ENCODE results near the gene MAPKBP1. TPM values are rescaled to one million over a fixed set of nuclear protein-coding genes. Genes with fewer than 3 reads are reported as not detected.

Gene MAPKBP1
- total RNA-seq, 1 experiment from 2014 or later, result 29.3 TPM

DNA sequence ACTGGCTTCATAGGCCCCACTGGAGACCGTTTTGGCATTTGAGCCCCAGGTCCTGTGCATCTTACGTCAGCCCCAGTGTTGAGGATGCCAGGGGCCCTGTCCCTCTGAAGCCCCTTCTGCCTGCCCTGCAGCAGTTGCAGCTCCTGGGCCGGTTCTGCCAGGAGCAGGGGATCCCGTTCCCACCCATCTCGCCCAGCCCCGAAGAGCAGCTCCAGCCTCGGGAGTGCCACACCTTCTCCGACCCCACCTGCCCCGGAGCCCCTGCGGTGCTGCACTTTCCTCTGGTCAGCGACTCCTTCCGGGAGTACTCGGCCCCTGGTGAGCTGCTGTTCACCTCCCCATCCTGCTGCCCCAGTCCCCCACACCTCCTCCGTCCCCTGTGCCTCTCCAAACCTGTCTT, 72.9 kb downstream of the MAPKBP1 start:
- DNase-seq (ENCODE audit: low spot score), result no peak
- H3K4me3 ChIP-seq (ENCODE audit: low read depth, low read length, poor library complexity, severe bottlenecking), result no peak overlapping the region
- no TSS peak for BruUV-seq (replicated peaks)
- no peaks in the 10 kb centered on the region for H3K27me3 ChIP-seq (replicated peaks; ENCODE audit: insufficient read depth, low read depth, low read length, poor library complexity)
- no peaks in the 10 kb centered on the region for H3K9me3 ChIP-seq (ENCODE audit: low read depth, low read length, poor library complexity, severe bottlenecking)
- no peaks in the 10 kb centered on the region for H3K4me1 ChIP-seq (ENCODE audit: insufficient read depth, low read length, poor library complexity, severe bottlenecking)
- peaks cover 9% of the 10 kb centered on the region for H3K36me3 ChIP-seq (ENCODE audit: insufficient read depth, low read length, poor library complexity, severe bottlenecking)
- H3K27ac ChIP-seq (ENCODE audit: low read depth, low read length, poor library complexity, severe bottlenecking), result no peak overlapping the region
- TF ChIP-seq EZH2 (IDR thresholded peaks at IDR 0.05; ENCODE audit: borderline replicate concordance, low read depth, low read length, poor library complexity, severe bottlenecking), result no peak
- TF ChIP-seq, protein P1, sequence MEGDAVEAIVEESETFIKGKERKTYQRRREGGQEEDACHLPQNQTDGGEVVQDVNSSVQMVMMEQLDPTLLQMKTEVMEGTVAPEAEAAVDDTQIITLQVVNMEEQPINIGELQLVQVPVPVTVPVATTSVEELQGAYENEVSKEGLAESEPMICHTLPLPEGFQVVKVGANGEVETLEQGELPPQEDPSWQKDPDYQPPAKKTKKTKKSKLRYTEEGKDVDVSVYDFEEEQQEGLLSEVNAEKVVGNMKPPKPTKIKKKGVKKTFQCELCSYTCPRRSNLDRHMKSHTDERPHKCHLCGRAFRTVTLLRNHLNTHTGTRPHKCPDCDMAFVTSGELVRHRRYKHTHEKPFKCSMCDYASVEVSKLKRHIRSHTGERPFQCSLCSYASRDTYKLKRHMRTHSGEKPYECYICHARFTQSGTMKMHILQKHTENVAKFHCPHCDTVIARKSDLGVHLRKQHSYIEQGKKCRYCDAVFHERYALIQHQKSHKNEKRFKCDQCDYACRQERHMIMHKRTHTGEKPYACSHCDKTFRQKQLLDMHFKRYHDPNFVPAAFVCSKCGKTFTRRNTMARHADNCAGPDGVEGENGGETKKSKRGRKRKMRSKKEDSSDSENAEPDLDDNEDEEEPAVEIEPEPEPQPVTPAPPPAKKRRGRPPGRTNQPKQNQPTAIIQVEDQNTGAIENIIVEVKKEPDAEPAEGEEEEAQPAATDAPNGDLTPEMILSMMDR (conservative IDR thresholded peaks at IDR 0.05; ENCODE audit: low read depth, low read length), result no peak
- intact Hi-C loops (cut with micrococcal nuclease; ENCODE audit: unreplicated experiment), result no loop called here
- ChIA-PET CTCF (no interaction called here), POLR2A (ENCODE audit: low non-redundant PET) (no interaction called here)

DNA sequence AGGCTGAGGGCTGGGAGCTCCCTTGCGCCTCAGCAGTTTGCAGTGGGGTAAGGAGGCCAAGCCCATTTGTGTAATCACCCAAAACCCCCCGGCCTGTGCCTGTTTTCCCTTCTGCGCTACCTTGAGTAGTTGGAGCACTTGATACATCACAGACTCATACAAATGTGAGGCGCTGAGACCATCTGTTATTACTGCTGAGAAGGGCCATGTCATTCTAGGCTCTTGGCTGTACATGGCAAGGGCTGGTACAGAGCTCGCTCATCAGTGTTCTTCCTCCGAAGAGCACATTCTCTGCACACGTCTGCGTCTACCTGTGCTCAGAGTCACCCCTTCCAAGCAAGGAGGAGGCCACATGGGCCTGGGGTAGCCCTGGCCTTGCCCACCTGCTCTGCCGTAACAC, 73.7 kb downstream of the MAPKBP1 start:
- H3K36me3 ChIP-seq (ENCODE audit: insufficient read depth, low read length, poor library complexity, severe bottlenecking), result peaks cover 9% of the 10 kb centered on the region
- TF ChIP-seq, protein P1 (conservative IDR thresholded peaks at IDR 0.05; ENCODE audit: low read depth, low read length), result no peak
- no peak for TF ChIP-seq EZH2 (IDR thresholded peaks at IDR 0.05; ENCODE audit: borderline replicate concordance, low read depth, low read length, poor library complexity, severe bottlenecking)
- no peaks in the 10 kb centered on the region for H3K4me1 ChIP-seq (ENCODE audit: insufficient read depth, low read length, poor library complexity, severe bottlenecking)
- intact Hi-C loops (cut with micrococcal nuclease; ENCODE audit: unreplicated experiment), result no loop called here
- no peaks in the 10 kb centered on the region for H3K9me3 ChIP-seq (ENCODE audit: low read depth, low read length, poor library complexity, severe bottlenecking)
- ChIA-PET CTCF (no interaction called here), POLR2A (ENCODE audit: low non-redundant PET) (no interaction called here)
- H3K27me3 ChIP-seq (replicated peaks; ENCODE audit: insufficient read depth, low read depth, low read length, poor library complexity), result no peaks in the 10 kb centered on the region
- BruUV-seq (replicated peaks), result no TSS peak
- no peak for DNase-seq (ENCODE audit: low spot score)
- H3K27ac ChIP-seq (ENCODE audit: low read depth, low read length, poor library complexity, severe bottlenecking), result no peak overlapping the region
- H3K4me3 ChIP-seq (ENCODE audit: low read depth, low read length, poor library complexity, severe bottlenecking), result no peak overlapping the region

DNA sequence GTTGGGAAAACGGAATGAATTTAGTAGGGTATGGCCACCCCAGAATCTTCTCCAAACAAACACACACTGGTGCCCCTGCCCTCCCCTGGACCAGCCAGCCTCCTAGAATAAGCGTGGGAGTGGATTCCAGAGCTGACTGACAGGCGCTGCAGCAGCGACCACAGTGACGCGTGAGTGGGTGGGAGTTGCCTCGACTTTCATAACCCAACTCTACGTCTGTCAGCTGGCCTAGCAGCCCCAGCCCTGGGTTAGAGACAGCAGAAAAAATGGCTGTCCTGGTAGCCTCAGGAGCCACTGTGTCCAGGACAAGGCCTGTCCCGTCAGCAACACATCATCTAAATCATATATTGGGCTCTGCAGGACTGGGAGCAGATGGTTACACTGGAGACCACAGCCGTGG, 74.3 kb downstream of the MAPKBP1 start:
- no peak for DNase-seq (ENCODE audit: low spot score)
- no peaks in the 10 kb centered on the region for H3K9me3 ChIP-seq (ENCODE audit: low read depth, low read length, poor library complexity, severe bottlenecking)
- BruUV-seq (replicated peaks), result no TSS peak
- ChIA-PET CTCF (no interaction called here), POLR2A (ENCODE audit: low non-redundant PET) (no interaction called here)
- no peaks in the 10 kb centered on the region for H3K27me3 ChIP-seq (replicated peaks; ENCODE audit: insufficient read depth, low read depth, low read length, poor library complexity)
- intact Hi-C loops (cut with micrococcal nuclease; ENCODE audit: unreplicated experiment), result no loop called here
- H3K27ac ChIP-seq (ENCODE audit: low read depth, low read length, poor library complexity, severe bottlenecking), result no peak overlapping the region
- TF ChIP-seq, protein P1 (conservative IDR thresholded peaks at IDR 0.05; ENCODE audit: low read depth, low read length), result no peak
- TF ChIP-seq EZH2 (IDR thresholded peaks at IDR 0.05; ENCODE audit: borderline replicate concordance, low read depth, low read length, poor library complexity, severe bottlenecking), result no peak
- no peaks in the 10 kb centered on the region for H3K4me1 ChIP-seq (ENCODE audit: insufficient read depth, low read length, poor library complexity, severe bottlenecking)
- H3K4me3 ChIP-seq (ENCODE audit: low read depth, low read length, poor library complexity, severe bottlenecking), result no peak overlapping the region
- H3K36me3 ChIP-seq (ENCODE audit: insufficient read depth, low read length, poor library complexity, severe bottlenecking), result peaks cover 9% of the 10 kb centered on the region

Measured in A673 (cell line).